ENCODE measurements around the gene CCDC102B. TPM values are rescaled to one million over a fixed set of nuclear protein-coding genes. Genes with fewer than 3 reads are reported as not detected.

The CCDC102B gene
- total and polyA plus RNA-seq, 2 of the 8 experiments (the other 6 are each of a cell fraction or from before 2014, with no cell fraction given): 0.80 to 1.1 TPM

GRCh38 chr18:68822926-68823325 is 25.0 kb downstream of the CCDC102B start:
- H4K8ac ChIP-seq (ENCODE audit: extremely low read depth, insufficient read depth, low read length): no peak overlapping the region
- DNase-seq (ENCODE audit: low read depth in 1 of 2, low spot score in 2 of 2) (no peak), FAIRE-seq (no peak)
- H4K5ac ChIP-seq (ENCODE audit: insufficient read length, low read depth, low read length): no peak overlapping the region
- no peaks in the 10 kb centered on the region for H3K23me2 ChIP-seq (ENCODE audit: low read depth, low read length)
- H3K4me2 ChIP-seq (ENCODE audit: insufficient read depth in 1 of 2, low read depth in 2 of 2, low read length in 2 of 2): no peak overlapping the region
- POLR2A ChIA-PET (ENCODE audit: partially characterized antibody): no interaction called here
- WGBS, 2 experiments (ENCODE audit: extremely low coverage in 1 of 2, insufficient coverage in 1 of 2, insufficient read length in 1 of 2, insufficient replicate concordance in 2 of 2, low coverage in 1 of 2, low lambda C conversion rate in 2 of 2, missing lambda C conversion rate in 1 of 2): 98% methylated on average over 5 of the region's 5 CpGs; no CpG with 5 or more reads in 1 of the 2 experiments
- no peak overlapping the region for H2BK12ac ChIP-seq (ENCODE audit: low read depth, low read length)
- no peak overlapping the region for H2AK5ac ChIP-seq (ENCODE audit: low read depth, low read length)
- no peak overlapping the region for H3K14ac ChIP-seq (ENCODE audit: insufficient read length)
- no peaks in the 10 kb centered on the region for H3K9me3 ChIP-seq (ENCODE audit: insufficient read depth in 2 of 2, low read depth in 1 of 2, low read length in 1 of 2)
- CTCF ChIA-PET (ENCODE audit: partially characterized antibody): interaction anchor here (0.6 to 1.7 kb wide), 3 partner anchors 9 to 1001 kb away, joined by 4 to 5 read pairs (median 5); no protein-coding TSS in a partner anchor
- no peaks in the 10 kb centered on the region for H3K27me3 ChIP-seq (replicated peaks in 1 of 4; ENCODE audit: control insufficient read depth in 3 of 4, extremely low read depth in 1 of 4, insufficient read depth in 3 of 4, low read length in 3 of 4)
- no peak overlapping the region for H3K56ac ChIP-seq (replicated peaks; ENCODE audit: insufficient read length, low read depth, low read length)
- no peaks in the 10 kb centered on the region for H3K4me1 ChIP-seq (replicated peaks in 1 of 4; ENCODE audit: control insufficient read depth in 3 of 4, insufficient read depth in 4 of 4, low read length in 3 of 4)
- H3K4me3 ChIP-seq (ENCODE audit: extremely low read depth in 1 of 4, insufficient read depth in 2 of 4, low read depth in 3 of 4, low read length in 4 of 4): no peak overlapping the region
- H2BK15ac ChIP-seq (ENCODE audit: low read length): no peak overlapping the region
- no peaks in the 10 kb centered on the region for H4K20me1 ChIP-seq (replicated peaks in 1 of 2; ENCODE audit: control insufficient read depth in 1 of 2, insufficient read depth in 2 of 2, low read length in 2 of 2)
- no peak overlapping the region for H3K27ac ChIP-seq (ENCODE audit: low read depth, low read length)
- H3K23ac ChIP-seq (ENCODE audit: insufficient read length): no peak overlapping the region
- no peak overlapping the region for H2BK20ac ChIP-seq (ENCODE audit: low read length)
- no peaks in the 10 kb centered on the region for H3K79me2 ChIP-seq (ENCODE audit: control insufficient read depth in 1 of 2, insufficient read depth in 2 of 2, low read length in 2 of 2)
- no peak overlapping the region for H4K91ac ChIP-seq (replicated peaks; ENCODE audit: insufficient read length, low read length)
- no peak overlapping the region for H3K4ac ChIP-seq (replicated peaks; ENCODE audit: insufficient read length, low read depth, low read length)
- no peaks in the 10 kb centered on the region for H3K36me3 ChIP-seq (ENCODE audit: control insufficient read depth in 2 of 4, insufficient read depth in 4 of 4, low read length in 3 of 4)
- H2BK5ac ChIP-seq (ENCODE audit: low read depth, low read length): no peak overlapping the region
- no peak overlapping the region for H2BK120ac ChIP-seq (replicated peaks; ENCODE audit: low read depth, low read length)
- H2AFZ ChIP-seq (ENCODE audit: low read length): no peak overlapping the region
- H3K18ac ChIP-seq (ENCODE audit: extremely low read depth, low read length): no peak overlapping the region
- H3K9ac ChIP-seq (replicated peaks in 1 of 4; ENCODE audit: extremely low read depth in 1 of 4, low read depth in 3 of 4, low read length in 3 of 4): no peak overlapping the region
- no peaks in the 10 kb centered on the region for H3K79me1 ChIP-seq (ENCODE audit: low read depth, low read length)
- TF ChIP-seq ATF3 (IDR thresholded peaks at IDR 0.05; ENCODE audit: insufficient read depth, low read depth, low read length) (no peak), E2F6 (IDR thresholded peaks at IDR 0.05) (no peak), FOSL1 (IDR thresholded peaks at IDR 0.05; ENCODE audit: insufficient read depth, low read depth, low read length) (no peak), SP4 (IDR thresholded peaks at IDR 0.05; ENCODE audit: low read length) (no peak), RNF2 (IDR thresholded peaks at IDR 0.05; ENCODE audit: borderline replicate concordance, low read depth, low read length, missing control alignments, poor library complexity, severe bottlenecking) (no peak), NANOG (IDR thresholded peaks at IDR 0.05; ENCODE audit: insufficient read depth, low read depth, low read length, poor library complexity, severe bottlenecking) (no peak), SP2 (IDR thresholded peaks at IDR 0.05; ENCODE audit: low read length) (no peak), EGR1 (IDR thresholded peaks at IDR 0.05; ENCODE audit: borderline replicate concordance, low read depth, low read length) (no peak), SIN3A (conservative IDR thresholded peaks at IDR 0.05 in 1 of 2, IDR thresholded peaks at IDR 0.05 in 1 of 2; ENCODE audit: low read depth in 1 of 2, low read length in 2 of 2) (no peak), RFX5 (IDR thresholded peaks at IDR 0.05; ENCODE audit: borderline replicate concordance, low read depth, low read length) (no peak), YY1 (IDR thresholded peaks at IDR 0.05; ENCODE audit: low read depth, low read length) (no peak)
